Parathyroid adenoma (tissue), 2 donors: ENCODE measurements around the gene SHROOM3.

Experiments used
- H2AFZ ChIP-seq: fragments of 300-600 bp; sonication (generic); one replicate; pipeline ENCODE4 v1.7.0; 2017; ENCODE audit warnings: antibody characterized with exemption, mild to moderate bottlenecking
- H3K27ac ChIP-seq: fragments of 300-600 bp; sonication (generic); one replicate; pipeline ENCODE4 v1.7.0; 2017
- H3K27me3 ChIP-seq: fragments of 300-600 bp; sonication (generic); one replicate; pipeline ENCODE4 v1.7.0; 2017; ENCODE audit warnings: low read length; ENCODE audit not compliant: control insufficient read depth, insufficient read depth
- H3K36me3 ChIP-seq: fragments of 300-600 bp; sonication (generic); one replicate; pipeline ENCODE4 v1.7.0; 2017; ENCODE audit warnings: low read length; ENCODE audit not compliant: control insufficient read depth, insufficient read depth
- H3K4me1 ChIP-seq: fragments of 300-600 bp; sonication (generic); one replicate; pipeline ENCODE4 v1.7.0; 2017; ENCODE audit warnings: control low read depth
- H3K4me2 ChIP-seq: fragments of 300-600 bp; sonication (generic); one replicate; pipeline ENCODE4 v1.7.0; 2017; ENCODE audit warnings: low read length
- H3K4me3 ChIP-seq: fragments of 300-600 bp; sonication (generic); one replicate; pipeline ENCODE4 v1.7.0; 2017; ENCODE audit warnings: low read depth, low read length
- H3K79me2 ChIP-seq: fragments of 300-600 bp; sonication (generic); one replicate; pipeline ENCODE4 v1.7.0; 2017; ENCODE audit warnings: control low read depth
- H3K9ac ChIP-seq: fragments of 300-600 bp; sonication (generic); one replicate; pipeline ENCODE4 v1.7.0; 2017; ENCODE audit warnings: mild to moderate bottlenecking
- H3K9me3 ChIP-seq: fragments of 300-600 bp; sonication (generic); one replicate; pipeline ENCODE4 v1.7.0; 2017; ENCODE audit warnings: low read length; ENCODE audit not compliant: control insufficient read depth
- TF ChIP-seq, protein P1 (sequence below): fragments of 300-600 bp; sonication (generic); IDR thresholded peaks from one replicate; pipeline ENCODE4 v1.7.0; 2017; ENCODE audit warnings: antibody characterized with exemption, mild to moderate bottlenecking
- donor health status: primary hyperparathyroidism.

SHROOM3 gene

GRCh38 chr4:76527666-76528065, 92.6 kb downstream of the SHROOM3 start:
- TF ChIP-seq, protein P1, sequence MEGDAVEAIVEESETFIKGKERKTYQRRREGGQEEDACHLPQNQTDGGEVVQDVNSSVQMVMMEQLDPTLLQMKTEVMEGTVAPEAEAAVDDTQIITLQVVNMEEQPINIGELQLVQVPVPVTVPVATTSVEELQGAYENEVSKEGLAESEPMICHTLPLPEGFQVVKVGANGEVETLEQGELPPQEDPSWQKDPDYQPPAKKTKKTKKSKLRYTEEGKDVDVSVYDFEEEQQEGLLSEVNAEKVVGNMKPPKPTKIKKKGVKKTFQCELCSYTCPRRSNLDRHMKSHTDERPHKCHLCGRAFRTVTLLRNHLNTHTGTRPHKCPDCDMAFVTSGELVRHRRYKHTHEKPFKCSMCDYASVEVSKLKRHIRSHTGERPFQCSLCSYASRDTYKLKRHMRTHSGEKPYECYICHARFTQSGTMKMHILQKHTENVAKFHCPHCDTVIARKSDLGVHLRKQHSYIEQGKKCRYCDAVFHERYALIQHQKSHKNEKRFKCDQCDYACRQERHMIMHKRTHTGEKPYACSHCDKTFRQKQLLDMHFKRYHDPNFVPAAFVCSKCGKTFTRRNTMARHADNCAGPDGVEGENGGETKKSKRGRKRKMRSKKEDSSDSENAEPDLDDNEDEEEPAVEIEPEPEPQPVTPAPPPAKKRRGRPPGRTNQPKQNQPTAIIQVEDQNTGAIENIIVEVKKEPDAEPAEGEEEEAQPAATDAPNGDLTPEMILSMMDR = no peak
- Histone ChIP-seq H2AFZ (no peak overlapping the region), H3K4me2 (no peak overlapping the region), H3K27me3 (no peaks in the 10 kb centered on the region), H3K36me3 (no peaks in the 10 kb centered on the region), H3K4me3 (no peak overlapping the region), H3K9ac (no peak overlapping the region), H3K9me3 (no peaks in the 10 kb centered on the region), H3K79me2 (no peaks in the 10 kb centered on the region), H3K27ac (no peak overlapping the region), H3K4me1 (no peaks in the 10 kb centered on the region)

- H3K27ac ChIP-seq = no peak overlapping the region
- no peak overlapping the region for H2AFZ ChIP-seq
- TF ChIP-seq, protein P1 = no peak
Observed at GRCh38 chr4:76531597-76531996, 96.6 kb downstream of the SHROOM3 start.

DNA sequence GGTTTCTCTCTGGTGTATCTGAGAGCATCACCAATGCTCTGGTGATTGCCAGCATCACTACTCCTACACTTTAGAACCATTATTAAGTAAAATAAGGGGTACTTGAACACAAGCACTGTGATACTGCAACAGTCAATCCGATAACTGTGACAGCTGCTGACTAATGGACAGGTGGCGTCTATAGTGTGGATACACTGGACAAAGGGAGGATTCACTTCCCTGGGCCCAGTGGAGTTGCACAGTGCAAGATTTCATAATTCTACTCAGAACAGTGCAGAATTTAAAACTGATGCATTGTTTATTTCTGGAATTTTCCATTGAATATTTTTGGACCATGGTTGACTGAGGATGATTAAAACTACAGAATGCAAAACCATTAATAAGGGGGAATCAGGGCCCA, 97.8 kb downstream of the SHROOM3 start:
- H3K4me2 ChIP-seq = no peak overlapping the region
- no peaks in the 10 kb centered on the region for H3K9me3 ChIP-seq

More at GRCh38 chr4:76531597-76531996, 96.6 kb downstream of the SHROOM3 start:
- H3K4me2 ChIP-seq = no peak overlapping the region
- no peaks in the 10 kb centered on the region for H3K9me3 ChIP-seq
- no peak overlapping the region for H3K4me3 ChIP-seq
- no peaks in the 10 kb centered on the region for H3K79me2 ChIP-seq
- H3K36me3 ChIP-seq = no peaks in the 10 kb centered on the region
- H3K4me1 ChIP-seq = no peaks in the 10 kb centered on the region
- H3K27me3 ChIP-seq = no peaks in the 10 kb centered on the region
- no peak overlapping the region for H3K9ac ChIP-seq

DNA sequence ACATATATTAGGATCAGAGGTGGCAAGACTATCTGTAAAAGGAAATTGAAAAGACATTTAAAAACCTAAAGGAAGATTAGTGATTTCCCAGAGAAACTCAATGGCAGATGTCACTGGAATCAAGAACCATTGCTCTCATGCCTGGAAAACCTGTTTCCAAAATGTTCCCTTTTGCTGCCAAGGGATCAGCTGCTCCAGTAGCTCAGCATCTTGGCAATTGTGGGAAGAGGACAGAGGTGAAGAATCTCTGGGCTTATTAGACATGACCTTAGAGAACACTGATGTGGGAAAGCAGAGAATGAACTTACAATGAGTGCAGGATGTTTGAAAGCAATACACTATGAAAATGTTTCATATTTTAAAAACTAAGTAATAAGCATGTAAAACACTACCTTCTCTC, 98.3 kb downstream of the SHROOM3 start:
- no peaks in the 10 kb centered on the region for H3K9me3 ChIP-seq
- no peaks in the 10 kb centered on the region for H3K4me1 ChIP-seq
- no peak overlapping the region for H2AFZ ChIP-seq
- TF ChIP-seq, protein P1 = no peak
- no peaks in the 10 kb centered on the region for H3K79me2 ChIP-seq
- no peak overlapping the region for H3K9ac ChIP-seq
- no peak overlapping the region for H3K4me3 ChIP-seq
- no peak overlapping the region for H3K27ac ChIP-seq
- H3K36me3 ChIP-seq = no peaks in the 10 kb centered on the region
- H3K27me3 ChIP-seq = no peaks in the 10 kb centered on the region
- no peak overlapping the region for H3K4me2 ChIP-seq

More for the DNA sequence above, 97.8 kb downstream of the SHROOM3 start:
- Histone ChIP-seq H3K27me3 (no peaks in the 10 kb centered on the region), H3K36me3 (no peaks in the 10 kb centered on the region), H3K9ac (no peak overlapping the region), H3K79me2 (no peaks in the 10 kb centered on the region), H3K4me1 (no peaks in the 10 kb centered on the region), H2AFZ (no peak overlapping the region), H3K27ac (no peak overlapping the region), H3K4me3 (no peak overlapping the region)
- TF ChIP-seq, protein P1 = no peak

GRCh38 chr4:76535603-76536372, 100.8 kb downstream of the SHROOM3 start:
- Histone ChIP-seq H3K4me3 (no peak overlapping the region), H3K4me1 (no peaks in the 10 kb centered on the region), H3K27me3 (no peaks in the 10 kb centered on the region), H2AFZ (no peak overlapping the region), H3K9ac (no peak overlapping the region), H3K9me3 (no peaks in the 10 kb centered on the region), H3K36me3 (no peaks in the 10 kb centered on the region), H3K27ac (no peak overlapping the region), H3K4me2 (no peak overlapping the region), H3K79me2 (no peaks in the 10 kb centered on the region)
- TF ChIP-seq, protein P1 = no peak
